ENCODE measurements around the gene DCP1B.
A peak's percentile ranks its signal among the peaks of the same experiment; 100 is the strongest.
"Not testable (repeated sequence)": the region's sequence is repeated elsewhere in the genome, so short reads cannot be mapped to it uniquely, and the experiment has no call there.

Gene DCP1B

GRCh38 chr12:1970331-1970900, 33.8 kb downstream of the DCP1B start:
- peaks cover 16% of the 10 kb centered on the region for H3K36me3 Mint-ChIP-seq
- no peaks in the 10 kb centered on the region for H3K27me3 Mint-ChIP-seq
- H3K27ac Mint-ChIP-seq: no peak overlapping the region
- ATAC-seq: no peak
- H3K4me1 Mint-ChIP-seq: no peaks in the 10 kb centered on the region
- no peak overlapping the region for H3K4me3 Mint-ChIP-seq
- no peaks in the 10 kb centered on the region for H3K9me3 Mint-ChIP-seq

GRCh38 chr12:1966561-1967226, 37.6 kb downstream of the DCP1B start:
- H3K4me3 Mint-ChIP-seq: no peak overlapping the region
- peaks cover 36% of the 10 kb centered on the region for H3K36me3 Mint-ChIP-seq
- H3K4me1 Mint-ChIP-seq: no peaks in the 10 kb centered on the region
- H3K27me3 Mint-ChIP-seq: no peaks in the 10 kb centered on the region
- no peak overlapping the region for H3K27ac Mint-ChIP-seq
- no peaks in the 10 kb centered on the region for H3K9me3 Mint-ChIP-seq
- ATAC-seq: no peak

- no peak overlapping the region for H3K4me3 Mint-ChIP-seq
- H3K4me1 Mint-ChIP-seq: no peaks in the 10 kb centered on the region
- no peaks in the 10 kb centered on the region for H3K9me3 Mint-ChIP-seq
- ATAC-seq: no peak
- H3K36me3 Mint-ChIP-seq: peaks cover 44% of the 10 kb centered on the region
- H3K27me3 Mint-ChIP-seq: no peaks in the 10 kb centered on the region
- H3K27ac Mint-ChIP-seq: no peak overlapping the region
Observed at GRCh38 chr12:1965916-1966315, 38.3 kb downstream of the DCP1B start.

- Mint-ChIP-seq H3K4me1 (no peaks in the 10 kb centered on the region), H3K36me3 (peaks cover 65% of the 10 kb centered on the region), H3K4me3 (no peak overlapping the region), H3K27me3 (no peaks in the 10 kb centered on the region), H3K9me3 (peaks cover 3% of the 10 kb centered on the region), H3K27ac (no peak overlapping the region)
- ATAC-seq: no peak
Observed at GRCh38 chr12:1962051-1963020, 41.9 kb downstream of the DCP1B start.

- ATAC-seq: no peak
- Mint-ChIP-seq H3K27me3 (no peaks in the 10 kb centered on the region), H3K9me3 (peaks cover 3% of the 10 kb centered on the region), H3K36me3 (peaks cover 52% of the 10 kb centered on the region), H3K4me1 (no peaks in the 10 kb centered on the region), H3K27ac (no peak overlapping the region), H3K4me3 (no peak overlapping the region)
Observed at GRCh38 chr12:1956716-1957115, 47.5 kb downstream of the DCP1B start.

GRCh38 chr12:1949771-1950470, 54.3 kb downstream of the DCP1B start:
- peaks cover 3% of the 10 kb centered on the region for H3K9me3 Mint-ChIP-seq
- H3K27ac Mint-ChIP-seq: no peak overlapping the region
- H3K4me1 Mint-ChIP-seq: no peaks in the 10 kb centered on the region
- peaks cover 78% of the 10 kb centered on the region for H3K36me3 Mint-ChIP-seq
- no peaks in the 10 kb centered on the region for H3K27me3 Mint-ChIP-seq
- no peak for ATAC-seq
- H3K4me3 Mint-ChIP-seq: no peak overlapping the region

- Mint-ChIP-seq H3K9me3 (peaks cover 3% of the 10 kb centered on the region), H3K27me3 (no peaks in the 10 kb centered on the region), H3K27ac (no peak overlapping the region), H3K4me1 (no peaks in the 10 kb centered on the region), H3K36me3 (peaks cover 88% of the 10 kb centered on the region), H3K4me3 (no peak overlapping the region)
- no peak for ATAC-seq
Observed at GRCh38 chr12:1948883-1949282, 55.4 kb downstream of the DCP1B start.

GRCh38 chr12:1947081-1947480, 57.2 kb downstream of the DCP1B start:
- peaks cover 3% of the 10 kb centered on the region for H3K9me3 Mint-ChIP-seq
- ATAC-seq: no peak
- H3K4me1 Mint-ChIP-seq: no peaks in the 10 kb centered on the region
- no peak overlapping the region for H3K27ac Mint-ChIP-seq
- H3K36me3 Mint-ChIP-seq: peaks cover 88% of the 10 kb centered on the region
- no peak overlapping the region for H3K4me3 Mint-ChIP-seq
- no peaks in the 10 kb centered on the region for H3K27me3 Mint-ChIP-seq

GRCh38 chr12:1946296-1946695, 58.0 kb downstream of the DCP1B start:
- Mint-ChIP-seq H3K36me3 (peaks cover 82% of the 10 kb centered on the region), H3K27me3 (no peaks in the 10 kb centered on the region), H3K9me3 (peaks cover 3% of the 10 kb centered on the region), H3K4me3 (no peak overlapping the region), H3K4me1 (no peaks in the 10 kb centered on the region), H3K27ac (no peak overlapping the region)
- ATAC-seq: no peak

GRCh38 chr12:1945502-1945901, 58.8 kb downstream of the DCP1B start:
- ATAC-seq, H3K4me1 Mint-ChIP-seq, H3K9me3 Mint-ChIP-seq, H3K27me3 Mint-ChIP-seq, H3K27ac Mint-ChIP-seq, H3K4me3 Mint-ChIP-seq: not testable (repeated sequence)
- peaks cover 81% of the 10 kb centered on the region for H3K36me3 Mint-ChIP-seq

GRCh38 chr12:1939801-1940607, 64.3 kb downstream of the DCP1B start:
- peak; percentile 76 for ATAC-seq
- Mint-ChIP-seq H3K36me3 (peaks cover 41% of the 10 kb centered on the region), H3K4me3 (no peak overlapping the region), H3K4me1 (peaks cover 6% of the 10 kb centered on the region), H3K9me3 (no peaks in the 10 kb centered on the region), H3K27ac (no peak overlapping the region), H3K27me3 (no peaks in the 10 kb centered on the region)

- ATAC-seq: no peak
- Mint-ChIP-seq H3K4me3 (no peak overlapping the region), H3K9me3 (no peaks in the 10 kb centered on the region), H3K4me1 (peaks cover 6% of the 10 kb centered on the region), H3K27ac (no peak overlapping the region), H3K27me3 (no peaks in the 10 kb centered on the region), H3K36me3 (peaks cover 35% of the 10 kb centered on the region)
Observed at GRCh38 chr12:1939331-1939730, 64.9 kb downstream of the DCP1B start.

GRCh38 chr12:1937481-1938224, 66.6 kb downstream of the DCP1B start:
- Mint-ChIP-seq H3K27ac (no peak overlapping the region), H3K4me1 (peaks cover 23% of the 10 kb centered on the region), H3K36me3 (peaks cover 18% of the 10 kb centered on the region), H3K27me3 (no peaks in the 10 kb centered on the region), H3K9me3 (no peaks in the 10 kb centered on the region), H3K4me3 (no peak overlapping the region)
- no peak for ATAC-seq
